Measurements from ENCODE around the gene LRRC9. TPM values are rescaled to one million over a fixed set of nuclear protein-coding genes. Genes with fewer than 3 reads are reported as not detected.

The LRRC9 gene
- total RNA-seq, 1 donor from 2014 or later: not detected

- Mint-ChIP-seq H3K27ac (no peak overlapping the region), H3K4me1 (peaks cover 6% of the 10 kb centered on the region), H3K36me3 (ENCODE audit: low read depth) (no peaks in the 10 kb centered on the region), H3K9me3 (peaks cover 7% of the 10 kb centered on the region), H3K27me3 (peaks cover 5% of the 10 kb centered on the region), H3K4me3 (no peak overlapping the region)
- POLR2A ChIA-PET: no interaction called here
- no peak for TF ChIP-seq CTCF (IDR thresholded peaks at IDR 0.05)
- intact Hi-C loops (cut with micrococcal nuclease): loop anchor here (10.0 kb wide), 2 partner anchors 365 to 475 kb away; partner anchors contain the start of genes JKAMP and L3HYPDH
- CTCF ChIA-PET: no interaction called here
- ATAC-seq (ENCODE audit: low read depth) (no peak), DNase-seq (no peak)
These were observed 39.7 kb downstream of the LRRC9 start for GRCh38 chr14:59959668-59960067.

- CTCF ChIA-PET: interaction anchor here (0.7 to 7.9 kb wide), 2 partner anchors 38 to 222 kb away, joined by 4 to 171 read pairs; no protein-coding TSS in a partner anchor
These were observed 41.6 kb downstream of the LRRC9 start for GRCh38 chr14:59961518-59962062.

GRCh38 chr14:59964251-59965007 is 44.5 kb downstream of the LRRC9 start:
- H3K27me3 Mint-ChIP-seq: no peaks in the 10 kb centered on the region
- DNase-seq: no peak
- peak overlapping the region; percentile 93 for H3K27ac Mint-ChIP-seq
- peak overlapping the region; percentile 86 for H3K4me3 Mint-ChIP-seq
- peak; percentile 25 for ATAC-seq (ENCODE audit: low read depth)
- ChIA-PET POLR2A (interaction anchor here (0.7 to 2.2 kb wide), 5 partner anchors 128 to 292 kb away, joined by 3 to 18 read pairs (median 4); partner anchors contain the start of genes DHRS7, PCNX4 and PPM1A), CTCF (interaction anchor here (0.6 to 7.9 kb wide), 18 partner anchors 9 to 600 kb away, joined by 3 to 171 read pairs (median 4); partner anchors contain the start of genes DHRS7 and PPM1A)
- no peaks in the 10 kb centered on the region for H3K36me3 Mint-ChIP-seq (ENCODE audit: low read depth)
- peaks cover 14% of the 10 kb centered on the region for H3K4me1 Mint-ChIP-seq
- TF ChIP-seq CTCF (IDR thresholded peaks at IDR 0.05): no peak
- no peaks in the 10 kb centered on the region for H3K9me3 Mint-ChIP-seq
- intact Hi-C loops (cut with micrococcal nuclease): loop anchor here (1.0 to 10.0 kb wide), 8 partner anchors 100 to 598 kb away; partner anchors contain the start of genes DHRS7, JKAMP, L3HYPDH and PCNX4

More at GRCh38 chr14:59961518-59962062, 41.6 kb downstream of the LRRC9 start:
- POLR2A ChIA-PET: no interaction called here
- peaks cover 3% of the 10 kb centered on the region for H3K27me3 Mint-ChIP-seq
- DNase-seq (no peak), ATAC-seq (ENCODE audit: low read depth) (no peak)
- H3K27ac Mint-ChIP-seq: no peak overlapping the region
- H3K4me3 Mint-ChIP-seq: no peak overlapping the region
- TF ChIP-seq CTCF (IDR thresholded peaks at IDR 0.05): no peak
- intact Hi-C loops (cut with micrococcal nuclease): loop anchor here (10.0 kb wide), 2 partner anchors 363 to 477 kb away; partner anchors contain the start of genes JKAMP and L3HYPDH
- H3K4me1 Mint-ChIP-seq: peaks cover 14% of the 10 kb centered on the region
- H3K9me3 Mint-ChIP-seq: no peaks in the 10 kb centered on the region
- H3K36me3 Mint-ChIP-seq (ENCODE audit: low read depth): no peaks in the 10 kb centered on the region

- intact Hi-C loops (cut with micrococcal nuclease): loop anchor here (10.0 kb wide), 2 partner anchors 355 to 485 kb away; partner anchors contain the start of genes JKAMP and L3HYPDH
- ChIA-PET CTCF (no interaction called here), POLR2A (no interaction called here)
- Mint-ChIP-seq H3K4me1 (peaks cover 11% of the 10 kb centered on the region), H3K27ac (no peak overlapping the region), H3K27me3 (peaks cover 5% of the 10 kb centered on the region), H3K36me3 (ENCODE audit: low read depth) (no peaks in the 10 kb centered on the region), H3K9me3 (no peaks in the 10 kb centered on the region), H3K4me3 (no peak overlapping the region)
- DNase-seq (no peak), ATAC-seq (ENCODE audit: low read depth) (no peak)
- TF ChIP-seq CTCF (IDR thresholded peaks at IDR 0.05): no peak
These were observed 49.4 kb downstream of the LRRC9 start for GRCh38 chr14:59969319-59969718.

- intact Hi-C loops (cut with micrococcal nuclease): no loop called here
- no peak overlapping the region for H3K4me3 Mint-ChIP-seq
- ATAC-seq (ENCODE audit: low read depth) (no peak), DNase-seq (no peak)
- CTCF ChIA-PET: no interaction called here
- no peaks in the 10 kb centered on the region for H3K4me1 Mint-ChIP-seq
- H3K27ac Mint-ChIP-seq: no peak overlapping the region
- no peaks in the 10 kb centered on the region for H3K36me3 Mint-ChIP-seq (ENCODE audit: low read depth)
- POLR2A ChIA-PET: no interaction called here
- H3K27me3 Mint-ChIP-seq: no peaks in the 10 kb centered on the region
- no peak for TF ChIP-seq CTCF (IDR thresholded peaks at IDR 0.05)
- H3K9me3 Mint-ChIP-seq: no peaks in the 10 kb centered on the region
These were observed 61.6 kb downstream of the LRRC9 start for GRCh38 chr14:59981564-59981963.
